ENCODE measurements around the gene ABLIM3.

DNA sequence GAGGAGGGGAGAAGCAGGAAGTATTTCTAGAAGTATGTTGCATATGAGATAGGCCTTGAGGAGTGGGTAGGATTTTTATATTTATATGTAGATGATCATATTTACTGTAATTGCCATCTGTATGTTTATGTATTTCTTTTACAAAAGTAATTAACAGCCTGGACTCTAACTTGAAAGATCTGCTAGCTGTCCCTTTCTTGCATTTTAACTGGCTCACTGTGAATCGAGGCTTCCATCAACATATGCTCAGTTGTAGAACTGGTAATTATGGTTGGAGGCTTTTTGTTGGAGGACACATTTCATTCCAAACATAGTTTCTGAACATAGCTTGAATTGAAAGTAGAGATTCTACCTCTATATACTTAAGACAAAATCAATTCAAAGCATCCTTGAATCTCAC, 23.4 kb downstream of the ABLIM3 start:
- TF ChIP-seq, protein P1, sequence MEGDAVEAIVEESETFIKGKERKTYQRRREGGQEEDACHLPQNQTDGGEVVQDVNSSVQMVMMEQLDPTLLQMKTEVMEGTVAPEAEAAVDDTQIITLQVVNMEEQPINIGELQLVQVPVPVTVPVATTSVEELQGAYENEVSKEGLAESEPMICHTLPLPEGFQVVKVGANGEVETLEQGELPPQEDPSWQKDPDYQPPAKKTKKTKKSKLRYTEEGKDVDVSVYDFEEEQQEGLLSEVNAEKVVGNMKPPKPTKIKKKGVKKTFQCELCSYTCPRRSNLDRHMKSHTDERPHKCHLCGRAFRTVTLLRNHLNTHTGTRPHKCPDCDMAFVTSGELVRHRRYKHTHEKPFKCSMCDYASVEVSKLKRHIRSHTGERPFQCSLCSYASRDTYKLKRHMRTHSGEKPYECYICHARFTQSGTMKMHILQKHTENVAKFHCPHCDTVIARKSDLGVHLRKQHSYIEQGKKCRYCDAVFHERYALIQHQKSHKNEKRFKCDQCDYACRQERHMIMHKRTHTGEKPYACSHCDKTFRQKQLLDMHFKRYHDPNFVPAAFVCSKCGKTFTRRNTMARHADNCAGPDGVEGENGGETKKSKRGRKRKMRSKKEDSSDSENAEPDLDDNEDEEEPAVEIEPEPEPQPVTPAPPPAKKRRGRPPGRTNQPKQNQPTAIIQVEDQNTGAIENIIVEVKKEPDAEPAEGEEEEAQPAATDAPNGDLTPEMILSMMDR (IDR thresholded peaks at IDR 0.05) = no peak
- TF ChIP-seq POLR2AphosphoS5 (IDR thresholded peaks at IDR 0.05) (no peak), POLR2A (IDR thresholded peaks at IDR 0.05) (no peak)

Measured in gastroesophageal sphincter (tissue), 3 donors.